ENCODE data around the gene INPP4B. TPM values are rescaled to one million over a fixed set of nuclear protein-coding genes. Genes with fewer than 3 reads are reported as not detected.
A peak's percentile ranks its signal among the peaks of the same experiment; 100 is the strongest.

The INPP4B gene
- total RNA-seq, 1 experiment from 2014 or later, result 53.7 TPM

GRCh38 chr4:142607976-142608375 is 238.1 kb downstream of the INPP4B start:
- Histone ChIP-seq H3K4me2 (no peak overlapping the region), H3K9me2 (ENCODE audit: insufficient read depth) (no peaks in the 10 kb centered on the region), H3F3A (ENCODE audit: insufficient read depth, low read depth) (no peaks in the 10 kb centered on the region), H3K36me3 (ENCODE audit: low read depth) (no peaks in the 10 kb centered on the region), H4K20me1 (ENCODE audit: insufficient read depth) (no peaks in the 10 kb centered on the region), H3K79me2 (ENCODE audit: low read depth) (0 out of 2 replicates have a peak, but pooled peaks cover under 1% of the 10 kb centered on the region), H3K27me3 (ENCODE audit: insufficient read depth, low read depth) (no peaks in the 10 kb centered on the region), H3K4me1 (replicated peaks; ENCODE audit: insufficient read depth) (0 out of 2 replicates have a peak, but pooled peaks cover under 1% of the 10 kb centered on the region), H2AFZ (no peak overlapping the region), H3K27ac (no peak overlapping the region), H3K9me3 (ENCODE audit: insufficient read depth, low read depth) (peaks cover 14% of the 10 kb centered on the region; the same call in 1 of the 2 replicates), H3K4me3 (no peak overlapping the region)
- TF ChIP-seq CTCF (conservative IDR thresholded peaks at IDR 0.05), result no peak
- TF ChIP-seq EZH2 (IDR thresholded peaks at IDR 0.05; ENCODE audit: low read depth), result no peak
- CTCF ChIA-PET, result no interaction called here
- BruUV-seq (replicated peaks), result no TSS peak
- no peak for DNase-seq
- POLR2A ChIA-PET (ENCODE audit: unreplicated experiment), result no interaction called here
- intact Hi-C loops (cut with micrococcal nuclease; ENCODE audit: unreplicated experiment), result no loop called here

- Histone ChIP-seq H3K4me1 (replicated peaks; ENCODE audit: insufficient read depth) (peaks cover 19% of the 10 kb centered on the region), H3K79me2 (ENCODE audit: low read depth) (peaks cover 11% of the 10 kb centered on the region; the same call in 1 of the 2 replicates), H2AFZ (peak overlapping the region; percentile 24; the same call in 1 of the 2 replicates), H3K36me3 (ENCODE audit: low read depth) (no peaks in the 10 kb centered on the region), H3K9me2 (ENCODE audit: insufficient read depth) (no peaks in the 10 kb centered on the region), H3K27ac (peak overlapping the region; percentile 58), H4K20me1 (ENCODE audit: insufficient read depth) (no peaks in the 10 kb centered on the region), H3K27me3 (ENCODE audit: insufficient read depth, low read depth) (no peaks in the 10 kb centered on the region), H3K4me3 (peak overlapping the region; percentile 3; the same call in 1 of the 2 replicates), H3F3A (ENCODE audit: insufficient read depth, low read depth) (no peaks in the 10 kb centered on the region), H3K9me3 (ENCODE audit: insufficient read depth, low read depth) (peaks cover 5% of the 10 kb centered on the region; the same call in 1 of the 2 replicates), H3K4me2 (peak overlapping the region; percentile 52)
- TF ChIP-seq CTCF (conservative IDR thresholded peaks at IDR 0.05) (no peak), EZH2 (IDR thresholded peaks at IDR 0.05; ENCODE audit: low read depth) (no peak)
- intact Hi-C loops (cut with micrococcal nuclease; ENCODE audit: unreplicated experiment), result loop anchor here (2.0 kb wide), 1 partner anchor 50 kb away; no protein-coding TSS in a partner anchor
- no TSS peak for BruUV-seq (replicated peaks)
- peak in 1 of 2 experiments; percentile 74 for DNase-seq
- ChIA-PET CTCF (no interaction called here), POLR2A (ENCODE audit: unreplicated experiment) (no interaction called here)
These were observed 245.1 kb downstream of the INPP4B start for GRCh38 chr4:142600952-142601351.

- Histone ChIP-seq H3K79me2 (ENCODE audit: low read depth) (peaks cover 11% of the 10 kb centered on the region; the same call in 1 of the 2 replicates), H3K36me3 (ENCODE audit: low read depth) (no peaks in the 10 kb centered on the region), H3K4me3 (no peak overlapping the region), H2AFZ (no peak overlapping the region), H3K9me2 (ENCODE audit: insufficient read depth) (no peaks in the 10 kb centered on the region), H3K4me1 (replicated peaks; ENCODE audit: insufficient read depth) (peaks cover 25% of the 10 kb centered on the region), H3K4me2 (no peak overlapping the region), H3K9me3 (ENCODE audit: insufficient read depth, low read depth) (no peaks in the 10 kb centered on the region), H3K27me3 (ENCODE audit: insufficient read depth, low read depth) (no peaks in the 10 kb centered on the region), H3K27ac (no peak overlapping the region), H3F3A (ENCODE audit: insufficient read depth, low read depth) (no peaks in the 10 kb centered on the region), H4K20me1 (ENCODE audit: insufficient read depth) (no peaks in the 10 kb centered on the region)
- POLR2A ChIA-PET (ENCODE audit: unreplicated experiment), result no interaction called here
- intact Hi-C loops (cut with micrococcal nuclease; ENCODE audit: unreplicated experiment), result no loop called here
- TF ChIP-seq EZH2 (IDR thresholded peaks at IDR 0.05; ENCODE audit: low read depth) (no peak), CTCF (conservative IDR thresholded peaks at IDR 0.05) (no peak)
- no TSS peak for BruUV-seq (replicated peaks)
- DNase-seq, result no peak
- CTCF ChIA-PET, result no interaction called here
These were observed 248.0 kb downstream of the INPP4B start for GRCh38 chr4:142598132-142598531.
